ENCODE data around the gene SLC9B1.

SLC9B1 gene

GRCh38 chr4:103029300-103029699, 9.8 kb upstream of the SLC9B1 start:
- no peaks in the 10 kb centered on the region for H3K36me3 ChIP-seq (ENCODE audit: low read length)
- no peak overlapping the region for H3K9ac ChIP-seq (ENCODE audit: low read length)
- H3K27me3 ChIP-seq (ENCODE audit: low read length), result no peaks in the 10 kb centered on the region
- H3K4me2 ChIP-seq (ENCODE audit: low read depth, low read length, poor library complexity, severe bottlenecking), result no peak overlapping the region
- no peak overlapping the region for H3K27ac ChIP-seq (ENCODE audit: low read depth, low read length)
- TF ChIP-seq CTCF (IDR thresholded peaks at IDR 0.05; ENCODE audit: insufficient read depth, low read length, poor library complexity, severe bottlenecking) (no peak), EZH2phosphoT487 (conservative IDR thresholded peaks at IDR 0.05; ENCODE audit: low read length) (no peak)
- no peaks in the 10 kb centered on the region for H3K9me3 ChIP-seq (ENCODE audit: insufficient read depth, low read length)
- H3K4me3 ChIP-seq (ENCODE audit: insufficient read depth, low read length, poor library complexity, severe bottlenecking), result no peak overlapping the region
- no peaks in the 10 kb centered on the region for H3K79me2 ChIP-seq (ENCODE audit: insufficient read depth, low read length)
- no peaks in the 10 kb centered on the region for H3F3A ChIP-seq (ENCODE audit: insufficient read depth)
- H3K9me2 ChIP-seq (replicated peaks; ENCODE audit: insufficient read depth, low read length), result no peaks in the 10 kb centered on the region
- H4K20me1 ChIP-seq (ENCODE audit: low read depth, low read length), result no peaks in the 10 kb centered on the region
- H2AFZ ChIP-seq (ENCODE audit: low read depth, low read length, severe bottlenecking), result no peak overlapping the region

GRCh38 chr4:103026868-103027267, 7.4 kb upstream of the SLC9B1 start:
- Histone ChIP-seq H3K9me2 (replicated peaks; ENCODE audit: insufficient read depth, low read length) (no peaks in the 10 kb centered on the region), H3F3A (ENCODE audit: insufficient read depth) (no peaks in the 10 kb centered on the region), H2AFZ (ENCODE audit: low read depth, low read length, severe bottlenecking) (no peak overlapping the region), H3K36me3 (ENCODE audit: low read length) (no peaks in the 10 kb centered on the region), H3K9ac (ENCODE audit: low read length) (no peak overlapping the region), H3K9me3 (ENCODE audit: insufficient read depth, low read length) (no peaks in the 10 kb centered on the region), H3K27ac (ENCODE audit: low read depth, low read length) (no peak overlapping the region), H3K4me3 (ENCODE audit: insufficient read depth, low read length, poor library complexity, severe bottlenecking) (no peak overlapping the region), H3K79me2 (ENCODE audit: insufficient read depth, low read length) (no peaks in the 10 kb centered on the region), H4K20me1 (ENCODE audit: low read depth, low read length) (no peaks in the 10 kb centered on the region), H3K27me3 (ENCODE audit: low read length) (no peaks in the 10 kb centered on the region), H3K4me2 (ENCODE audit: low read depth, low read length, poor library complexity, severe bottlenecking) (no peak overlapping the region)
- TF ChIP-seq CTCF (IDR thresholded peaks at IDR 0.05; ENCODE audit: insufficient read depth, low read length, poor library complexity, severe bottlenecking), result no peak
- TF ChIP-seq EZH2phosphoT487 (conservative IDR thresholded peaks at IDR 0.05; ENCODE audit: low read length), result no peak

GRCh38 chr4:103024996-103025395, 5.5 kb upstream of the SLC9B1 start:
- H3K9me2 ChIP-seq (replicated peaks; ENCODE audit: insufficient read depth, low read length), result no peaks in the 10 kb centered on the region
- no peaks in the 10 kb centered on the region for H4K20me1 ChIP-seq (ENCODE audit: low read depth, low read length)
- H3K79me2 ChIP-seq (ENCODE audit: insufficient read depth, low read length), result no peaks in the 10 kb centered on the region
- H3K36me3 ChIP-seq (ENCODE audit: low read length), result no peaks in the 10 kb centered on the region
- H2AFZ ChIP-seq (ENCODE audit: low read depth, low read length, severe bottlenecking), result no peak overlapping the region
- H3K27ac ChIP-seq (ENCODE audit: low read depth, low read length), result no peak overlapping the region
- H3K9ac ChIP-seq (ENCODE audit: low read length), result no peak overlapping the region
- no peaks in the 10 kb centered on the region for H3F3A ChIP-seq (ENCODE audit: insufficient read depth)
- H3K9me3 ChIP-seq (ENCODE audit: insufficient read depth, low read length), result no peaks in the 10 kb centered on the region
- no peak overlapping the region for H3K4me3 ChIP-seq (ENCODE audit: insufficient read depth, low read length, poor library complexity, severe bottlenecking)
- no peaks in the 10 kb centered on the region for H3K27me3 ChIP-seq (ENCODE audit: low read length)
- H3K4me2 ChIP-seq (ENCODE audit: low read depth, low read length, poor library complexity, severe bottlenecking), result no peak overlapping the region
- TF ChIP-seq CTCF (IDR thresholded peaks at IDR 0.05; ENCODE audit: insufficient read depth, low read length, poor library complexity, severe bottlenecking) (no peak), EZH2phosphoT487 (conservative IDR thresholded peaks at IDR 0.05; ENCODE audit: low read length) (no peak)
